Measurements from ENCODE around the gene POPDC2.

- TF ChIP-seq POLR2AphosphoS5 (IDR thresholded peaks at IDR 0.05; ENCODE audit: low read depth, low read length), result no peak
- TF ChIP-seq SIN3A (IDR thresholded peaks at IDR 0.05; ENCODE audit: borderline replicate concordance, insufficient read depth, low read length), result no peak
- TF ChIP-seq TAF1 (IDR thresholded peaks at IDR 0.05; ENCODE audit: borderline replicate concordance, insufficient read depth, low read length), result no peak
- TF ChIP-seq REST (IDR thresholded peaks at IDR 0.05; ENCODE audit: insufficient read depth in 1 of 2, low read depth in 2 of 2, low read length in 2 of 2), result no peak
Observed at GRCh38 chr3:119635719-119636118, 24.7 kb downstream of the POPDC2 start.

All from PFSK-1 (cell line).